GM18498 (cell line): ENCODE measurements around the gene MRPL37.
"Not testable (repeated sequence)": the region's sequence is repeated elsewhere in the genome, so short reads cannot be mapped to it uniquely, and the experiment has no call there.

Source experiments
- ATAC-seq: cut with Tn5 transposase; IDR thresholded peaks from one replicate; pipeline ENCODE4 v1.9.1; 2021; ENCODE audit warnings: mild to moderate bottlenecking, moderate library complexity; ENCODE audit not compliant: unreplicated experiment

MRPL37 gene

GRCh38 chr1:54199765-54200518, at the start of gene MRPL37, which contains the start of gene CYB5RL:
Gene MRPL37 (plus strand): TSS chr1:54200167. CDS start chr1:54200244, 77 bp downstream.
Gene CYB5RL (minus strand): TSS chr1:54200030. CDS start chr1:54195616, 4,414 bp downstream.
- ATAC-seq, result peak; percentile 96

DNA sequence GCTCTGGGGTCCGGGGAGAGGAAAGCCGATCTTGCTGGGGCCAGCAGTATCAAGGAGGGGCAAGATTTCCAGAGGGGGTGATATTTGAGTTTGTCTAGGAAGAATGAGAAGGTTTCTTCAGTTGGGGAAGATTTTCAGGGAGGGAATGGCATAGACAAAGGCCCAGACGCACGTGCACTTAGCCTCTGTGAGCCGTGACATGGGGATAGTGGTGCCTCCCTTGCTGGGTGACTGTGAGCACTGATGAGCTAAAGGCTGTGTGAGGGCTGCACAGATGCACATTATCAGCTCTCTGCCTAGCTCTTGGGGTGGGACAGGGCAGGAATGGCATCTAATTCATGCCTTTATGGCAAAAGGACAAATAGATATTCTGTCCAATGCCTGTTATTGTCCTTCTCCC, 49.0 kb upstream of the MRPL37 start:
- no peak for ATAC-seq

DNA sequence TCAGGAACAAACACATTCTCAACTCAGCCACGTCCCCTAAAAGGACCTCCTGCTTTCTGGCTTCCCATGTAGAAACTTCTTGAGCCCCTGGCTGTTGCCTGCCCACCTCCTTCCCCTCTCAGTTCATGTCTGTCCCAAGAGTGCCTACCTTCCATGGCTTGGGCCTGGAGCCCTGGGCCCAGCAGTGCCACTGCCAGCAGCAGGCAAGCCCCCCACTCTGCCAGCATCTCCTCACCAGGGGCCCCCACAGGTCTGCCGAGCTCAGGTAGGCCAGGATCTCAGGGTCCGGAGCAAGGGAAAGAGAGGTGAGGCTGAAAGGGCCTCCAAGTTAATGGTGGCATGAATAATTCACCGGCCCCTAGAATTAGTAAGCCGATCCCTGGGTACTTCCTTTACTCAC, 47.3 kb upstream of the MRPL37 start, which contains the start of gene CDCP2:
CDCP2 (minus strand) TSS at position 305 of the 400 bp plus-strand sequence; CDS start at position 227, 78 bp downstream.
- no peak for ATAC-seq

GRCh38 chr1:54153535-54154439, 46.2 kb upstream of the MRPL37 start:
- ATAC-seq, result no peak

DNA sequence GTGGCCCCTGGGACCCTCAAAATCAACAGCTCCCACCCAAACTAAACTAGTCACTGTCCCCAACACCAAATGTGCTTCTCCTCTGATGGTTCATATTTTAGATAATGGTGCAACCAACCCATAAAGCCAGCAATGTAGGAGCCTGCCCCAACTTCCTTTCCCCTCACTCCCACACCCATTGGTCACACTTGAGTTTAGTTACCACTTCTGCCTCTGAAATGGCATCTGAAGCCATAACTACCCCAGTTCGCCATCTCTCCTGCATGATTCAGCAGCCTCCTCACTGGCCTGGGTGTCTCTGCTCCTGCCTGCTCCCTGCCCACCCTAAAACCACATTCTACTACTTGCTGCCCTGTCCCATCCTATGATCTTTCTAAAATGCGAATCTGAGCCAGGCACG, 43.8 kb upstream of the MRPL37 start:
- no peak for ATAC-seq

DNA sequence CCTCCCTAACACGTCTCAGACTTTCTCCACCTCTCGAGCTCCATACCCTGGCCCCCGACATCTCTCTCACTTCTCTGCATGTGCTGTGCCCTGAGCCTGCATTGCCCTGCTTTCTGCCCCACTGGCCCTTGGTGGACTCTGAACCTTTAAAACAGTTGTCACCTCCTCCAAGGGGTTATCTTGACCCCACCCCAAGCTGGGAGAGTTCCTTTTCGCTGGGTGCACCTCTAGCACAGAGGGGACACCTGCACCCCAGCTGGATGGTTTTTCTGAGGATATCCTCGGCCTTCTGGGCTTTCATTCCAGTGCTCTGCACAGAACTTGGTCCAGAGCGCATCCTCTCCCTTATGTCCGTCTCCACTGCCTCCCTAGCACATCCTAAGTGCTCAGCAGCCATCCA, 43.0 kb upstream of the MRPL37 start:
- no peak for ATAC-seq

DNA sequence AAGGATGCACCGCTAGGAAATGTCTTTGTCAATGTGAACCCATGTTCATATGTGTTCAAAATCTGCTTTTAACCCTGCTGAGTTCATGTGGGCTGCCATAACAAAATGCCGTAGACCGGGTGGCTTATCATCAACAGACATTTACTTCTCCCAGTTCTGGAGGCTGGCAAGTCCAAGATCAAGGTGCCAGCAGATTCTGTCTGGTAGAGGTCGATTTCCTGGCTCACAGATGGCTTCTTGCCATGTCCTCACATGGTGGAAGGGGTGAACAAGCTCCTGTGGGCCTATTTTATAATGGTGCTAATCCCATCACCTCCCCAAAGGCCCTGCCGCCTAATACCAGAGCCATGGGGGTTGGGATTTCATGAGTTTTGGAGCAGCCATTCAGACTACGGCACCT, 42.6 kb upstream of the MRPL37 start:
- ATAC-seq, result no peak

DNA sequence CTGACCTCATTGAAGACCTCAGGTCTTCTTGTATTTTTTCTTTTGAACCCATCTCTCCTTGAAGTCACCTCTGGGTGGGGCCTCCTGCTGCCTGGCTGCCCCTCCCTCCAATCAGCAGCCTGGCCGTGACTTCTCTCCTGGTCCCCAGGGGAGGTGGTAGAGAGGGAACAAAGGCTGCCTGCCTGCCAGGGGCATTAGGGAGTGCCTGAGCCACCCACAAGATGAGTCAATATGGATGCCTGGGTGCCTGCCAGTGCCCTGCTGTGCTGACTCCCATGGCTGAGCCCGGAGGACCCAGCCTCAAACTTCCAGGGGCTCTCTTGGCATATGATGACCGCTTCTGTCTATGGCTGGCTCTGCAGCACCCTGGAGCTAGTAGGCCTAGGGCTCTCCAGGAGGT, 41.9 kb upstream of the MRPL37 start:
- ATAC-seq, result no peak

GRCh38 chr1:54159733-54160316, 40.1 kb upstream of the MRPL37 start:
- ATAC-seq, result no peak

DNA sequence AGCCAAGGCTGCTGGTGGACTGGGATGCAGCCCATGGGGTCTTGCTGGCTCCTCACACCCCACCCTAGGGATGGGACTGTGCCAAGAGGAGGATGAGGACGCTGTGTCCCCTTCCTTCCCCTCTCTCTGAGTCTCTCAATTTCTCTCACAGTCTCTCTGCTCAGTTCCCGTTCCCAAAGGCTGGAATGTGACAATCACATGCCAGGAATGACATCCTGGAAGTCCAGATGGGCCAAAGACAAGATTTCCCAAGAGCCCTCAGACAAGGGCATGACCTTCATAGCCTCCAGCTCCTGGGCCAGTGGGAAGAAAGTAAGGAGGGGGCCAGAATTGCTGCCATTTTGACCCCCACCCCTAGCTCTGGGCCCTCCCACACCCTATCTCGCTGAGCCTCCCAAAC, 39.6 kb upstream of the MRPL37 start:
- ATAC-seq, result no peak

DNA sequence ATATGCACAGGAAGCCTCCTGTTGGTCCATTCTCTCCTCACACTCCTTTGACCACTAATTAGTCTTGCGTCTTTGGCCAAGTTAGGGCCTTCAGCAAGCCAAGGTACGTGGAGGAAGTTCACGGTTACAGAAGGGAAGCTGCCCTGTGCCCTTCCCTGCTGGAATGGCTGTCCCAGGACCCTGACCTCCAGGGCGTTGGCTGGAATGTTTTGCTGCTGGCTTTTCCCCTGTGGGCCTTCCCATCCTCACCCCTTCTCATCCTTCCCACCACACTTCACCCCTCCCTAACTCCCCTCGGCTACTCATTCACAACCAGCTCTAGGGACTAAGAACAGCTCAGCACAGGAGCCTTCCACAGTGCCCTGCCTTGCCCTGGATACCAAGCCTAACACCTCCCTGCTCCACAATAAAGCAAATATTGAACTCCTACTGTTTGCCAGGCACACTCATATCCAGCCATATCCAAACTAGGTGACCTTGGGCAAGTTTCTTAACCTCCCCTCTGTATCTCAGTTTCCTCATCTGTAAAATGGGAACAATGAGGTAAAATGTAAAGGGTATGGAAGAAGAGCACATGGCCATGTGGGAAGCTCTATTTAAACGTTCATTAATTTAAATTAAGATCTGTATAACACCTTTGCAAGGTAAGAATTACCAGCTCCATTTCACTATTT, 38.3 kb upstream of the MRPL37 start:
- ATAC-seq, result no peak

DNA sequence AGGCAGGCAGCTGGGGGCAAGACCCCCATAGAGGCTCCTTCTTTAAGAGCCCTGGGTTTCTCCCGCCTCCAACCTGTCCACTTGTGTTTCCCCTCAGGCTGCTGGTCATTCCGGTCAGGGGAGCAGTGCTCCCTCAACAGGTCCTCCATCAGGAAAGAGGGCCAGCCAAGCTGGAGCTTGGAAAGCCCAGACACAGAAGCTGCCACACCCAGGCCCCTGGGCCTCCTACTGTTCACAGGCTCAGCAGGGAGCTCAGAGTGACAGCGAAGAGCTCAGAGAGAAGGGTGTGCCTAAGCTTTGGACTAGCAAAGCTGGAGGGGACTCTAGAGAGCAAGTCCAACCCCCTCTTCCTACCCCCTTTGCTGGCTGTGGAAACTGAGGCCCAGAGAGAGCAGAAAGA, 36.9 kb upstream of the MRPL37 start:
- ATAC-seq, result no peak

GRCh38 chr1:54163573-54163972, 36.4 kb upstream of the MRPL37 start:
- no peak for ATAC-seq

DNA sequence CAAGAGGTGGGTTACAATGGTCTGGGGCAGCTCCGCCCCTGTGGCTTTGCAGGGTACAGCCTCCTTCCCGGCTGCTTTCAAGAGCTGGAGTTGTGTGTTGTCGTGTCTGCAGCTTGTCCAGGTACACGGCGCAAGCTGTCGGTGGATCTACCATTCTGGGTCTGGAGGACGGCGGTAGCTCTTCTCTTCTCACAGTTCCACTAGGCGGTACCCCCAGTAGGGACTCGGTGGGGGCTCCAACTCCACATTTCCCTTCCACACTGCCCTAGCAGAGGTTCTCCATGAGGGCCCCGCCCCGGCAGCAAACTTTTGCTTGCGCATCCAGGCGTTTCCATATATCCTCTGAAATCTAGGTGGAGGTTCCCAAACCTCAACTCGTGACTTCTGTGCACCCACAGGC, 34.8 kb upstream of the MRPL37 start:
- ATAC-seq, result no peak

GRCh38 chr1:54166357-54166756, 33.6 kb upstream of the MRPL37 start:
- ATAC-seq, result not testable (repeated sequence)

GRCh38 chr1:54167422-54168139, 32.4 kb upstream of the MRPL37 start:
- no peak for ATAC-seq

GRCh38 chr1:54168206-54168965, 31.6 kb upstream of the MRPL37 start:
- no peak for ATAC-seq

- no peak for ATAC-seq
Observed at GRCh38 chr1:54169068-54169467, 30.9 kb upstream of the MRPL37 start.

DNA sequence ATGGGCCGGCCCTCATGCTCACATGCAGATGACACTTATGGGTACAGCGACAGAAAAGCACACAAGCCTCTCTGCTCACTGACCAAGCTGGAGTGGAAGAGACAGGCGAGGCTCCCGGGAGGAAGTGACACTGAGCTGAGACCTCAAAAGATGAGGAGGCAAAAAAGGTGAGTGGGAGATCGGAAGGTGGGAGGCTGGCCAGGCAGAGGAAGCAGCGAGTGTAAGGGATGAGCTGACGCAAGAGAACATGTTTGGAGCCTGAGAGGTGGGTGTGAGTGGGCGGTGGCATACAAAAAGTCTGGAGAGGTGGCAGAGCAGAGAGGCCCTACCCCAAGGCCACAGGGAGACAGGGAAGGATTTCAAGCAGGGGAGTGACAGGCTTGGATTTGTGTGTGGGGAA, 29.0 kb upstream of the MRPL37 start:
- no peak for ATAC-seq
